Osteocyte (in vitro differentiated cells): Measurements from ENCODE around the gene SPRY1. TPM values are rescaled to one million over a fixed set of nuclear protein-coding genes. Genes with fewer than 3 reads are reported as not detected.

Source experiments
- DNase-seq: peaks from one replicate; pipeline ENCODE4 v3.0.0; 2021; ENCODE audit warnings: mixed read lengths; ENCODE audit not compliant: unreplicated experiment; ENCODE audit errors: extremely low spot score
- H3K27ac Mint-ChIP-seq: one replicate; pipeline ENCODE4 v1.8.0; 2021; ENCODE audit warnings: mild to moderate bottlenecking, mixed read lengths; ENCODE audit not compliant: unreplicated experiment
- H3K27me3 Mint-ChIP-seq: one replicate; pipeline ENCODE4 v1.8.0; 2021; ENCODE audit warnings: mixed read lengths; ENCODE audit not compliant: unreplicated experiment
- H3K36me3 Mint-ChIP-seq: one replicate; pipeline ENCODE4 v1.8.0; 2021; ENCODE audit warnings: mixed read lengths; ENCODE audit not compliant: unreplicated experiment
- H3K4me1 Mint-ChIP-seq: one replicate; pipeline ENCODE4 v1.8.0; 2021; ENCODE audit warnings: mixed read lengths; ENCODE audit not compliant: unreplicated experiment
- H3K4me3 Mint-ChIP-seq: one replicate; pipeline ENCODE4 v1.8.0; 2021; ENCODE audit warnings: mild to moderate bottlenecking, moderate library complexity, mixed read lengths; ENCODE audit not compliant: unreplicated experiment
- H3K9me3 Mint-ChIP-seq: one replicate; pipeline ENCODE4 v1.8.0; 2021; ENCODE audit warnings: mixed read lengths; ENCODE audit not compliant: unreplicated experiment
- CTCF ChIP-seq: fragments of 200-600 bp; sonication (generic); IDR thresholded peaks from 2 replicates; pipeline ENCODE4 v1.5.0; 2021; ENCODE audit warnings: antibody characterized with exemption, mild to moderate bottlenecking, moderate library complexity
- total RNA-seq: library from RNA; stranded (reverse); gene quantifications from 2 replicates; pipeline ENCODE4 v1.2.1, GENCODE V29; 2021

Gene SPRY1
- total RNA-seq, 1 donor from 2014 or later = 51.7 TPM

- H3K36me3 Mint-ChIP-seq = no peaks in the 10 kb centered on the region
- H3K4me3 Mint-ChIP-seq = no peak overlapping the region
- DNase-seq = no peak
- no peak overlapping the region for H3K27ac Mint-ChIP-seq
- peak; percentile 17 for TF ChIP-seq CTCF
- H3K27me3 Mint-ChIP-seq = no peaks in the 10 kb centered on the region
- H3K4me1 Mint-ChIP-seq = peaks cover 19% of the 10 kb centered on the region
- no peaks in the 10 kb centered on the region for H3K9me3 Mint-ChIP-seq
These were observed 46.4 kb upstream of the SPRY1 start for GRCh38 chr4:123350191-123350544.

GRCh38 chr4:123350726-123351125 is 45.9 kb upstream of the SPRY1 start:
- no peak overlapping the region for H3K27ac Mint-ChIP-seq
- no peak overlapping the region for H3K4me3 Mint-ChIP-seq
- DNase-seq = no peak

GRCh38 chr4:123351713-123352112 is 44.9 kb upstream of the SPRY1 start:
- no peaks in the 10 kb centered on the region for H3K36me3 Mint-ChIP-seq
- H3K27me3 Mint-ChIP-seq = no peaks in the 10 kb centered on the region
- no peak for TF ChIP-seq CTCF
- H3K4me3 Mint-ChIP-seq = no peak overlapping the region
- peaks cover 6% of the 10 kb centered on the region for H3K4me1 Mint-ChIP-seq
- no peak overlapping the region for H3K27ac Mint-ChIP-seq
- no peak for DNase-seq
- no peaks in the 10 kb centered on the region for H3K9me3 Mint-ChIP-seq

More at GRCh38 chr4:123350726-123351125, 45.9 kb upstream of the SPRY1 start:
- Mint-ChIP-seq H3K27me3 (no peaks in the 10 kb centered on the region), H3K4me1 (peaks cover 14% of the 10 kb centered on the region), H3K9me3 (no peaks in the 10 kb centered on the region), H3K36me3 (no peaks in the 10 kb centered on the region)
- TF ChIP-seq CTCF = no peak

- DNase-seq = no peak
These were observed 44.2 kb upstream of the SPRY1 start for GRCh38 chr4:123352240-123352945.

GRCh38 chr4:123352966-123353365 is 43.6 kb upstream of the SPRY1 start:
- no peak for DNase-seq
- Mint-ChIP-seq H3K4me1 (peaks cover 11% of the 10 kb centered on the region), H3K36me3 (no peaks in the 10 kb centered on the region), H3K4me3 (no peak overlapping the region), H3K27ac (no peak overlapping the region), H3K9me3 (no peaks in the 10 kb centered on the region), H3K27me3 (no peaks in the 10 kb centered on the region)
- no peak for TF ChIP-seq CTCF

More at GRCh38 chr4:123352240-123352945, 44.2 kb upstream of the SPRY1 start:
- Mint-ChIP-seq H3K36me3 (no peaks in the 10 kb centered on the region), H3K4me3 (no peak overlapping the region), H3K27ac (peak overlapping the region; percentile 39), H3K4me1 (peaks cover 11% of the 10 kb centered on the region), H3K27me3 (no peaks in the 10 kb centered on the region), H3K9me3 (no peaks in the 10 kb centered on the region)
- TF ChIP-seq CTCF = no peak
